IMR-90 (cell line): ENCODE measurements around the gene RYR1.

Experiments
- CHD1 ChIP-seq: IDR thresholded peaks from 2 replicates; pipeline ENCODE4 v1.6.1; 2012; ENCODE audit warnings: low read depth, low read length, improper control_type of control experiment
- MAZ ChIP-seq: IDR thresholded peaks from 2 replicates; pipeline ENCODE4 v1.6.1; 2012; ENCODE audit warnings: low read depth, mild to moderate bottlenecking, low read length, improper control_type of control experiment, moderate library complexity, borderline replicate concordance
- POLR2A ChIP-seq: IDR thresholded peaks from 2 replicates; pipeline ENCODE4 v1.6.1; 2012; ENCODE audit warnings: mild to moderate bottlenecking, low read depth, low read length
- RAD21 ChIP-seq: IDR thresholded peaks from 2 replicates; pipeline ENCODE4 v1.6.1; 2012; ENCODE audit warnings: low read length, improper control_type of control experiment
- RCOR1 ChIP-seq: IDR thresholded peaks from 2 replicates; pipeline ENCODE4 v1.6.1; 2012; ENCODE audit warnings: mild to moderate bottlenecking, low read length, improper control_type of control experiment; ENCODE audit not compliant: insufficient replicate concordance
- SMC3 ChIP-seq: fragments of 150-350 bp; IDR thresholded peaks from 2 replicates; pipeline ENCODE4 v1.6.1; 2016; ENCODE audit warnings: low read depth, mild to moderate bottlenecking, antibody characterized with exemption, low read length, moderate library complexity
- TF ChIP-seq, protein P1 (sequence below): conservative IDR thresholded peaks from 2 replicates; pipeline ENCODE4 v1.5.1; 2012; ENCODE audit warnings: mild to moderate bottlenecking, low read depth, low read length, improper control_type of control experiment
- TF ChIP-seq, protein P2 (sequence below): fragments of 150-350 bp; IDR thresholded peaks from 2 replicates; pipeline ENCODE4 v1.6.1; 2017; ENCODE audit warnings: mild to moderate bottlenecking, antibody characterized with exemption, low read length, low read depth

DNA sequence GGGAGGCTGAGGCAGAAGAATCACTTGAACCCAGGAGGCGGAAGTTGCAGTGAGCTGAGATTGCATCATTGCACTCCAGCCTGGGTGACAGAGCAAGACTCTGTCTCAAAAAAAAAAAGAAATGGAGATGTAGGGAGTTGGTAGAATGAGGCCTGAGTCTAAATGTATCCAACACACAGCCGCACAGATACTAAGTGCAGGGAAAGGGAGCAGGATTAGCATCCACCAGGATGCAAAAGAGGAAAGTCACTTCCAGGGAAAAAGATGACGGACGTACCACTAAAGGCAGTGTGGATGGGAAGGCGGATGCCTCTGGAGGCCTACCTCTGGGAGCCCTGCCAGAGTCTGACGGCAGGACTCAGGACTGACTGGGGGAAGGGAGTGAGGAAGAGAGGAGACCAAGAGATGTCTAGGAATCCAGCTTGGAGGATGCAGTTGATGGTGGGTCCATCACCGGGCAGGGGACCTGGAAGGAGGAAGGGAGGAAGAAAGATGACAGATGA, 23.8 kb upstream of the RYR1 start:
- TF ChIP-seq, protein P1, sequence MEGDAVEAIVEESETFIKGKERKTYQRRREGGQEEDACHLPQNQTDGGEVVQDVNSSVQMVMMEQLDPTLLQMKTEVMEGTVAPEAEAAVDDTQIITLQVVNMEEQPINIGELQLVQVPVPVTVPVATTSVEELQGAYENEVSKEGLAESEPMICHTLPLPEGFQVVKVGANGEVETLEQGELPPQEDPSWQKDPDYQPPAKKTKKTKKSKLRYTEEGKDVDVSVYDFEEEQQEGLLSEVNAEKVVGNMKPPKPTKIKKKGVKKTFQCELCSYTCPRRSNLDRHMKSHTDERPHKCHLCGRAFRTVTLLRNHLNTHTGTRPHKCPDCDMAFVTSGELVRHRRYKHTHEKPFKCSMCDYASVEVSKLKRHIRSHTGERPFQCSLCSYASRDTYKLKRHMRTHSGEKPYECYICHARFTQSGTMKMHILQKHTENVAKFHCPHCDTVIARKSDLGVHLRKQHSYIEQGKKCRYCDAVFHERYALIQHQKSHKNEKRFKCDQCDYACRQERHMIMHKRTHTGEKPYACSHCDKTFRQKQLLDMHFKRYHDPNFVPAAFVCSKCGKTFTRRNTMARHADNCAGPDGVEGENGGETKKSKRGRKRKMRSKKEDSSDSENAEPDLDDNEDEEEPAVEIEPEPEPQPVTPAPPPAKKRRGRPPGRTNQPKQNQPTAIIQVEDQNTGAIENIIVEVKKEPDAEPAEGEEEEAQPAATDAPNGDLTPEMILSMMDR, result no peak
- TF ChIP-seq CHD1, result no peak
- TF ChIP-seq RAD21, result no peak
- TF ChIP-seq, protein P2, sequence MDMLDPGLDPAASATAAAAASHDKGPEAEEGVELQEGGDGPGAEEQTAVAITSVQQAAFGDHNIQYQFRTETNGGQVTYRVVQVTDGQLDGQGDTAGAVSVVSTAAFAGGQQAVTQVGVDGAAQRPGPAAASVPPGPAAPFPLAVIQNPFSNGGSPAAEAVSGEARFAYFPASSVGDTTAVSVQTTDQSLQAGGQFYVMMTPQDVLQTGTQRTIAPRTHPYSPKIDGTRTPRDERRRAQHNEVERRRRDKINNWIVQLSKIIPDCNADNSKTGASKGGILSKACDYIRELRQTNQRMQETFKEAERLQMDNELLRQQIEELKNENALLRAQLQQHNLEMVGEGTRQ, result no peak
- no peak for TF ChIP-seq RCOR1
- TF ChIP-seq POLR2A, result no peak
- TF ChIP-seq SMC3, result no peak
- no peak for TF ChIP-seq MAZ
